HepG2 (cell line): Measurements from ENCODE around the gene ABCD2.

ENCODE experiments used
- FOXP1 ChIP-seq, 2 experiments: fragments of 450-650 bp in 1 of 2; IDR thresholded peaks; 2 replicates each; pipeline ENCODE4 v1.6.1; 2017 to 2018; ENCODE audit warnings: antibody characterized with exemption in 1 of 2
- POLR2AphosphoS5 ChIP-seq: IDR thresholded peaks from 2 replicates; pipeline ENCODE4 v1.6.1; 2012; ENCODE audit warnings: low read depth, low read length
- TAF15 ChIP-seq: fragments of 200-400 bp; formaldehyde crosslinking; IDR thresholded peaks from one replicate; pipeline ENCODE4 v1.6.1; 2018; ENCODE audit warnings: mild to moderate bottlenecking, low read depth, low read length; ENCODE audit not compliant: poor library complexity, severe bottlenecking
- TF ChIP-seq, protein P1 (sequence below): sonication (generic); formaldehyde crosslinking; IDR thresholded peaks from 2 replicates; pipeline ENCODE4 v1.4.0; 2020; ENCODE audit warnings: low read depth, mild to moderate bottlenecking, missing genetic modification reagents
- TF ChIP-seq, protein P2 (sequence below): sonication (generic); formaldehyde crosslinking; IDR thresholded peaks from 2 replicates; pipeline ENCODE4 v1.5.0; 2020; ENCODE audit warnings: mild to moderate bottlenecking, missing genetic modification reagents, moderate library complexity
- TF ChIP-seq, protein P3 (sequence below): IDR thresholded peaks from 2 replicates; pipeline ENCODE4 v1.6.1; 2012; ENCODE audit warnings: inconsistent platforms

DNA sequence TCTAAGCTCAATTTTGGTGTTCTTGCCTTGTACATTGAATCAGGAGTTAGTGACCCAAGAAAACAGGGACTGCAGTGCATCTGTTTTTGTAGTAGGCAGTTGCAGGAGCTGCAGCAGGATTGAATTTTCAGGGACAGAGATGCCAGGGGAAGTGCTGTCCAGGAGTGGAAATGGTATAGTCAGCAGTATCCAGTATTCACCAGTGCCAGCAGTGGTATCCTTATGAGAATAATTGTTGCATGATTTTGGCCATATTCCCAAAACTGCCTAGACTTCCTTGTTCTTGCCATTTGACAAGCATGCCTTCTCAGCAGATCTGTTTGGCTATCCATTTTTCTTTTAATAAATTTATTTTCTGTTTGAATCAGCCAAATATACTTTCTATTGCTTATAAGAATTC is 18.6 kb upstream of the ABCD2 start:
- TF ChIP-seq TAF15 (no peak), POLR2AphosphoS5 (no peak), FOXP1 (IDR thresholded peaks at IDR 0.05) (no peak), FOXP1 (CRISPR knock-in tag; IDR thresholded peaks at IDR 0.05) (no peak)
- TF ChIP-seq, protein P1, sequence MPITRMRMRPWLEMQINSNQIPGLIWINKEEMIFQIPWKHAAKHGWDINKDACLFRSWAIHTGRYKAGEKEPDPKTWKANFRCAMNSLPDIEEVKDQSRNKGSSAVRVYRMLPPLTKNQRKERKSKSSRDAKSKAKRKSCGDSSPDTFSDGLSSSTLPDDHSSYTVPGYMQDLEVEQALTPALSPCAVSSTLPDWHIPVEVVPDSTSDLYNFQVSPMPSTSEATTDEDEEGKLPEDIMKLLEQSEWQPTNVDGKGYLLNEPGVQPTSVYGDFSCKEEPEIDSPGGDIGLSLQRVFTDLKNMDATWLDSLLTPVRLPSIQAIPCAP: no peak
- TF ChIP-seq, protein P2, sequence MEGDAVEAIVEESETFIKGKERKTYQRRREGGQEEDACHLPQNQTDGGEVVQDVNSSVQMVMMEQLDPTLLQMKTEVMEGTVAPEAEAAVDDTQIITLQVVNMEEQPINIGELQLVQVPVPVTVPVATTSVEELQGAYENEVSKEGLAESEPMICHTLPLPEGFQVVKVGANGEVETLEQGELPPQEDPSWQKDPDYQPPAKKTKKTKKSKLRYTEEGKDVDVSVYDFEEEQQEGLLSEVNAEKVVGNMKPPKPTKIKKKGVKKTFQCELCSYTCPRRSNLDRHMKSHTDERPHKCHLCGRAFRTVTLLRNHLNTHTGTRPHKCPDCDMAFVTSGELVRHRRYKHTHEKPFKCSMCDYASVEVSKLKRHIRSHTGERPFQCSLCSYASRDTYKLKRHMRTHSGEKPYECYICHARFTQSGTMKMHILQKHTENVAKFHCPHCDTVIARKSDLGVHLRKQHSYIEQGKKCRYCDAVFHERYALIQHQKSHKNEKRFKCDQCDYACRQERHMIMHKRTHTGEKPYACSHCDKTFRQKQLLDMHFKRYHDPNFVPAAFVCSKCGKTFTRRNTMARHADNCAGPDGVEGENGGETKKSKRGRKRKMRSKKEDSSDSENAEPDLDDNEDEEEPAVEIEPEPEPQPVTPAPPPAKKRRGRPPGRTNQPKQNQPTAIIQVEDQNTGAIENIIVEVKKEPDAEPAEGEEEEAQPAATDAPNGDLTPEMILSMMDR (CRISPR knock-in tag): no peak
- TF ChIP-seq, protein P3, sequence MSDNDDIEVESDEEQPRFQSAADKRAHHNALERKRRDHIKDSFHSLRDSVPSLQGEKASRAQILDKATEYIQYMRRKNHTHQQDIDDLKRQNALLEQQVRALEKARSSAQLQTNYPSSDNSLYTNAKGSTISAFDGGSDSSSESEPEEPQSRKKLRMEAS: no peak
